ENCODE data around the gene TMEM207. TPM values are rescaled to one million over a fixed set of nuclear protein-coding genes. Genes with fewer than 3 reads are reported as not detected.

The TMEM207 gene
- total RNA-seq, 1 donor from 2014 or later = not detected

- no peaks in the 10 kb centered on the region for H3K27me3 ChIP-seq
- no peaks in the 10 kb centered on the region for H3K9me3 ChIP-seq
- intact Hi-C loops (cut with DNase I) = no loop called here
- H3K27ac ChIP-seq = no peak overlapping the region
- no peak for DNase-seq (ENCODE audit: extremely low spot score in 2 of 2)
- no peaks in the 10 kb centered on the region for H3K4me1 ChIP-seq
- H3K36me3 ChIP-seq = no peaks in the 10 kb centered on the region
- no peak overlapping the region for H3K4me3 ChIP-seq
- TF ChIP-seq POLR2AphosphoS5 (IDR thresholded peaks at IDR 0.05; ENCODE audit: insufficient read depth in 1 of 2, low read depth in 1 of 2) (no peak), POLR2A (IDR thresholded peaks at IDR 0.05) (no peak), CTCF (IDR thresholded peaks at IDR 0.05) (no peak)
These were observed 13.4 kb downstream of the TMEM207 start for GRCh38 chr3:190436331-190436730.

GRCh38 chr3:190435618-190436017, 14.1 kb downstream of the TMEM207 start:
- Histone ChIP-seq H3K4me3 (no peak overlapping the region), H3K27me3 (no peaks in the 10 kb centered on the region), H3K9me3 (no peaks in the 10 kb centered on the region), H3K27ac (no peak overlapping the region), H3K36me3 (no peaks in the 10 kb centered on the region), H3K4me1 (no peaks in the 10 kb centered on the region)
- DNase-seq (ENCODE audit: extremely low spot score in 2 of 2) = no peak
- TF ChIP-seq POLR2A (IDR thresholded peaks at IDR 0.05) = no peak
- no peak for TF ChIP-seq CTCF (IDR thresholded peaks at IDR 0.05)
- no peak for TF ChIP-seq POLR2AphosphoS5 (IDR thresholded peaks at IDR 0.05; ENCODE audit: insufficient read depth in 1 of 2, low read depth in 1 of 2)
- intact Hi-C loops (cut with DNase I) = no loop called here

- DNase-seq (ENCODE audit: extremely low spot score in 2 of 2) = no peak
- no peaks in the 10 kb centered on the region for H3K36me3 ChIP-seq
- intact Hi-C loops (cut with DNase I) = no loop called here
- no peak overlapping the region for H3K27ac ChIP-seq
- H3K27me3 ChIP-seq = no peaks in the 10 kb centered on the region
- TF ChIP-seq CTCF (IDR thresholded peaks at IDR 0.05) (no peak), POLR2A (IDR thresholded peaks at IDR 0.05) (no peak), POLR2AphosphoS5 (IDR thresholded peaks at IDR 0.05; ENCODE audit: insufficient read depth in 1 of 2, low read depth in 1 of 2) (no peak)
- H3K4me1 ChIP-seq = no peaks in the 10 kb centered on the region
- H3K4me3 ChIP-seq = no peak overlapping the region
- H3K9me3 ChIP-seq = no peaks in the 10 kb centered on the region
These were observed 16.1 kb downstream of the TMEM207 start for GRCh38 chr3:190433626-190434025.

- no peak for TF ChIP-seq POLR2A (IDR thresholded peaks at IDR 0.05)
- H3K36me3 ChIP-seq = no peaks in the 10 kb centered on the region
These were observed 17.5 kb downstream of the TMEM207 start for GRCh38 chr3:190432216-190432615.

GRCh38 chr3:190430906-190431305, 18.8 kb downstream of the TMEM207 start:
- intact Hi-C loops (cut with DNase I) = no loop called here
- TF ChIP-seq POLR2A (IDR thresholded peaks at IDR 0.05) (no peak), POLR2AphosphoS5 (IDR thresholded peaks at IDR 0.05; ENCODE audit: insufficient read depth in 1 of 2, low read depth in 1 of 2) (no peak), CTCF (IDR thresholded peaks at IDR 0.05) (no peak)
- no peaks in the 10 kb centered on the region for H3K4me1 ChIP-seq

More at GRCh38 chr3:190432216-190432615, 17.5 kb downstream of the TMEM207 start:
- no peaks in the 10 kb centered on the region for H3K9me3 ChIP-seq
- no peak for DNase-seq (ENCODE audit: extremely low spot score in 2 of 2)
- H3K27me3 ChIP-seq = no peaks in the 10 kb centered on the region
- intact Hi-C loops (cut with DNase I) = no loop called here
- H3K4me3 ChIP-seq = no peak overlapping the region
- H3K4me1 ChIP-seq = no peaks in the 10 kb centered on the region
- H3K27ac ChIP-seq = no peak overlapping the region

GRCh38 chr3:190429681-190430080, 20.0 kb downstream of the TMEM207 start:
- intact Hi-C loops (cut with DNase I) = no loop called here
- DNase-seq (ENCODE audit: extremely low spot score in 2 of 2) = no peak
- Histone ChIP-seq H3K4me1 (no peaks in the 10 kb centered on the region), H3K27ac (no peak overlapping the region), H3K9me3 (no peaks in the 10 kb centered on the region), H3K27me3 (no peaks in the 10 kb centered on the region), H3K36me3 (no peaks in the 10 kb centered on the region), H3K4me3 (no peak overlapping the region)
- TF ChIP-seq CTCF (IDR thresholded peaks at IDR 0.05) (no peak), POLR2AphosphoS5 (IDR thresholded peaks at IDR 0.05; ENCODE audit: insufficient read depth in 1 of 2, low read depth in 1 of 2) (no peak), POLR2A (IDR thresholded peaks at IDR 0.05) (no peak)

More at GRCh38 chr3:190430906-190431305, 18.8 kb downstream of the TMEM207 start:
- no peak overlapping the region for H3K27ac ChIP-seq
- H3K27me3 ChIP-seq = no peaks in the 10 kb centered on the region
- DNase-seq (ENCODE audit: extremely low spot score in 2 of 2) = no peak
- H3K36me3 ChIP-seq = no peaks in the 10 kb centered on the region
- no peak overlapping the region for H3K4me3 ChIP-seq
- no peaks in the 10 kb centered on the region for H3K9me3 ChIP-seq
